T-helper 2 cell treated with Interferon-gamma antibody and Interleukin-4, amounts not matched to agents 100 ng/mL and 5 ng/mL, for 36 hours (primary cell): ENCODE results near the gene ATP8B4. TPM values are rescaled to one million over a fixed set of nuclear protein-coding genes. Genes with fewer than 3 reads are reported as not detected.

Experiments
- intact Hi-C: fragments of 100-400 bp; cut with micrococcal nuclease; formaldehyde crosslinking; loops from one replicate; pipeline ENCODE4 v1.15.1; 2023
- total RNA-seq: library from RNA; stranded (reverse); gene quantifications from 2 replicates; pipeline ENCODE4 v1.2.3, GENCODE V29; 2022

Gene ATP8B4
- total RNA-seq, 1 donor from 2014 or later = 22.5 TPM

DNA sequence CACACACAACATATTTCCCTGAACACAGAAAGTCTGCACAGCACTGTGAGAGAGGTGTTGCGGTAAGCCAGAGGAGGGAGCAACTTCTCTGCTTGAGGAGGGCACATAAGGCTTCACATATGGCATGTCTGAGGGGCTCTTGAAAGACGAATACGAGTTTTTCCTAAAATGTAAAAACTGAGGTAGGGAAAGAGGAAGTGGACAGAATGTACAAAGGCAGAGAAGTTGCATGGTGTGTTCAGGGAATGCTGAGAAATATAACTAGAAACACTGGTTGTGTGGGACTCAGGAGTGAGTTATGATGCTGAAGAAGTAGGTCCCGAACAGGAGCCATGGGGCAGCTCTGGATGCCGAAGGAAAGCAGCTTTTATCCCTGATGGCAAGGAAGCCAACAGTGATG lies 22.8 kb upstream of the ATP8B4 start:
- intact Hi-C loops = loop anchor here (10.0 kb wide), 2 partner anchors 987 to 1787 kb away; partner anchors contain the start of gene COPS2

DNA sequence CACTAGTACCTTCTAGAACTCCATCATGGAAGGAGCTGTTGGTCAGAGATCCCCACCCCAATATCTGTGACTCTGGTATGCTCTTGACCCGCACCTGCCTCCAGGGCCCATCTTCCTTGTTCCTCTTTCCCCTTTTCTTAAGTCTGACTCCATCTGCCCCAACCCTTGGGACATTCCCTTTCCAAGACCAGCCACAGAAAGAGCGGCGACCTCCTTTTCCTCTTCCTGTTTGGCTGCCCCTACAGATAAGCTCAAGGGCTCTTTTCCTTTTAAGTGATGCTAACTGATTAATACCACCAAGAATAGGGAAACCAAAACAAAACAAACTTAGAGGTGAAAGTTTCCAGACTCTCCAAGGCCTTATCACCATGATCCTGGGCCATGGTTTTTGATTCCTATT lies 21.9 kb upstream of the ATP8B4 start:
- intact Hi-C loops = loop anchor here (10.0 kb wide), 2 partner anchors 986 to 1786 kb away; partner anchors contain the start of gene COPS2

DNA sequence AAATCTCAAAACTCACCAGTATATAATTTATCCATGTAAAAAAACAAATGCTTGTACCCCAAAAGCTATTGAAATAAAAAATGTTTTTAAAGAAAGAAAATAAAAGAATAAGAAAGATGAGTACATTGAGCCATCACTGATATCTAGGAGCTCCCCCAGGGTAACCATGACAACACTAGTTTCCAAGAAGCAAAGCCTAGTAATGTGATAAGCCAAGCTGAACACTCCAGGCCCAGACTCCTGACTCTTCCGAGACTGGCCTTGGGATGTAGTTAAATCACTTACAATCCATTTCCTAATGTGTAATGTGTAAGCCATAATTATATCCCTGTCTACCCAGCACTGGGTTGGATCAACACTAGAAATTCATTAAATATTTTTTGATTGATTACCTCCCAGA lies 21.1 kb upstream of the ATP8B4 start:
- intact Hi-C loops = loop anchor here (10.0 kb wide), 2 partner anchors 985 to 1785 kb away; partner anchors contain the start of gene COPS2

DNA sequence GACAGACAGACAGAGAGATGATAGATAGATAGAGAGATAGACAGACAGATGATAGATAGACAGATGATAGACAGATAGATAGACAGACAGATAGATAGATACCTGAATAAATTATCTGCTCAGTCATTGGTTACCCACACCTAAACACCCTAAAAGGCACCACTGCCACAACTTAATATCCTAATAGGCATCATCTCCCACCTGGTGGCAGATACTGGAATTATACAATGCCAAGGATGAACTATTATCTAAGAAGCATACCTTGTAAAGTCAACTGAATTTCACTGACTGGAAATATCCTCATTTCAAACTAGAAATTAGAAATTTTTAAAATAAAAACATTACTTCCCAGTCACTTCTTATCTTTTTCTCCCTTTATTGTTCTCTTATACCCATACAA lies 19.4 kb upstream of the ATP8B4 start:
- intact Hi-C loops = loop anchor here (5.0 to 10.0 kb wide), 4 partner anchors 126 to 1961 kb away; partner anchors contain the start of genes DTWD1, FAM227B, HDC and MYEF2

DNA sequence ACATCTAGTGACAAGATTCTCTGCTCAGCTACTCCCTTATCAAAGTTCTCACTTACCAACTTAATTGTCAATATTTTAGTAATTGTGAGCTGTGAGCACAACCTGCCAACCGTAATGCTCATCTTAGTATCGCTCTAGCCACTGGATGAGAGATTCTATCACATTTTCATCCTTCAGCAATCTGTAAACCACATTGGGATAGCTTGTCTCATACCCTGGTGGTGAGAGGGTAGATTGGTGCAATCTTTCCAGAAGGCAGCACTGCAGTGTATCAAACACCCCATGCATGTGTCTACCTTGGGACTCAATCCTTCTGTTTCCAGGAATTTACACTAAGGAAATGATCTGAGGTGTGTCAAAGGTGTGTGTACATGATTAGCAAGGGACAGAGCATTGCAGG lies 18.9 kb upstream of the ATP8B4 start:
- intact Hi-C loops = loop anchor here (5.0 to 10.0 kb wide), 4 partner anchors 127 to 1961 kb away; partner anchors contain the start of genes DTWD1, FAM227B, HDC and MYEF2

DNA sequence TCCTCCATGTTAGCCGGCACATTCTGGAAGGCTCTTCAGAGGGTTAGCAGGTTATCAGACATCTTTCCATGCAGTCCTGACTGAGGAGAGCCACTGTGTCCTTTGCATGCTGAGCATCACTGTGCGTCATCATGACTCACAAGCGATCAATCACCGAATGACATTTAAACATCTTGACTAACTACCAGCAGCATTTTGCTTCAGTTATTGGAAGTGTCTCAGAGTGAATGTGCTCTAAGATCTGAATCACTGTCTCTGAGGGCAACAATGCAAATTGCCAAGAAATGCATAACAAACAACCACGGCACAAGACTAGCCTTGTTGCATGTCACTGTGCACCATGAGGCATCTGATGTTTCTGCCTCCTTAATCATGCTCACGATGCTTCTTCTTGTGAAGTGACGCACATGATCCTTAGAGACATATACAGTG lies 18.3 kb upstream of the ATP8B4 start:
- intact Hi-C loops = loop anchor here (5.0 to 10.0 kb wide), 4 partner anchors 127 to 1960 kb away; partner anchors contain the start of genes DTWD1, FAM227B, HDC and MYEF2

DNA sequence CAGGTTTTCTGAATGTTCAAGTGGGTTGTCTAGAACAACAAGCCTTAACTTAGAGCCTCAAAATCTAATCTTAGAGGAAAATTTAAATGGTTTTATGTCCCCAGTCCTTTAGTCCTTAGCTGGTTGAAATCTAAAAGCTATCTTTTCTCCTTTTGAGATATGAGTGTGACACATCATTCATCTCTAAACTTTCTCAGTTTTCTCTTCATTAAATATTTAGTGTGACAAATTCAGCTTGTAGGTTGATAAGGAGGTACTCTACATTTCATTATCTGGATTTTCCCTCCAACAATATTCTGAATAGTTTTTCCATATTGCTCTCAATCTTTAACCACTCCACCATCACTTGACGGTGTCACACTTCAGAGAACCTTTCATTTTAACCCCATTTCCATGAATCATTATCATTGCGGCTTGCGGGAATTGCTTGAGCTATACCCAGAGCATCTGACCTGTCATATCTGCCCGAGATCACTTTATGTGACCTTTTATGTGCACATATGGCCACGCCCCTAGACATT lies 16.1 kb upstream of the ATP8B4 start:
- intact Hi-C loops = loop anchor here (1.0 to 10.0 kb wide), 7 partner anchors 16 to 1958 kb away; partner anchors contain the start of genes ATP8B4, DTWD1, FAM227B and HDC

DNA sequence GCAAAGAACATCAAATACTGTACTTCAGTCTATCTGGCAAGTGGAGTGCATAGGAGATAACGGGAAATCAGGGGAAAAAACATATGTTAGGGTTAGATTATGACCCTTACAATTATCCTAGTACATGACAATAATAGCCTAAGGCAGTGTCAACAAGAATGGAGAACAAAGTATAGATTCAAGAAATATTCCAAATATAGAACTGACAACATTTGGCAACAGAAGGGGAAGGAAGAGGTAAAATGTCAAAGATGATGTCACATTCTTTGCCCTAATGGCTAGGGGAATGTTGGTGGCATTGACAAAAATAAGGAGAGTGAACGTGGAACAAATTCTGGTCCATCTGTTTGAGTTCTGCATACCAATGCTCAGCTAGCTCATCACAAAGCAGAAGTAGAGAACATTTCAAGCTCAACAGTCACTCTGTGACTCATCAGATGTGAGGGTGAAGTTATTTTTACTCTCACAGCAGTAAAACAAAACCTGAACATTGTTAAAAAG lies 15.5 kb upstream of the ATP8B4 start:
- intact Hi-C loops = loop anchor here (1.0 to 10.0 kb wide), 7 partner anchors 16 to 1957 kb away; partner anchors contain the start of genes ATP8B4, DTWD1, FAM227B and HDC

DNA sequence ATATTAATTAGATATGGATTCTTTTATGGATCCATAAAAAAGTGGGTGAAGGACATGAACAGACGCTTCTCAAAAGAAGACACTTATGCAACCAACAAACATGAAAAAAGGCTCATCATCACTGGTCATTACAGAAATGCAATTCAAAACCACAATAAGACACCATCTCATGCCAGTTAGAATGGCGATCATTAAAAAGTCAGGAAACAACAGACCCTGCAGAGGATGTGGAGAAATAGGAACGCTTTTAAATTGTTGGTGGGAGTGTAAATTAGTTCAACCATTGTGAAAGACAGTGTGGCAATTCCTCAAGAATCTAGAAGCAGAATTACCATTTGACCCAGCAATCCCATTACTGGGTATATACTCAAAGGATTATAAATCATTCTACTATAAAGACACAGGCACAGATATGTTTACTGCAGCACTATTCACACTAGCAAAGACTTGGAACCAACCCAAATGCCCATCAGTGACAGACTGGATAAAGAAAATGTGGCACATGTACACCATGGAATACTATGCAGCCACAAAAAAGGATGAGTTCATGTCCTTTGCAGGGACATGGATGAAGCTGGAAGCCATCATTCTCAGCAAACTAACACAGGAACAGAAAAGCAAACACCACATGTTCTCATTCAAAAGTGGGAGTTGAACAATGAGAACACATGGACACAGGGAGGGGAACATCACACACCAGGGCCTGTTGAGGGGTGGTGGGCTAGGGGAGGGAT lies 13.4 kb upstream of the ATP8B4 start:
- intact Hi-C loops = loop anchor here (10.0 kb wide), 2 partner anchors 132 to 508 kb away; partner anchors contain the start of genes DTWD1, FAM227B and HDC

DNA sequence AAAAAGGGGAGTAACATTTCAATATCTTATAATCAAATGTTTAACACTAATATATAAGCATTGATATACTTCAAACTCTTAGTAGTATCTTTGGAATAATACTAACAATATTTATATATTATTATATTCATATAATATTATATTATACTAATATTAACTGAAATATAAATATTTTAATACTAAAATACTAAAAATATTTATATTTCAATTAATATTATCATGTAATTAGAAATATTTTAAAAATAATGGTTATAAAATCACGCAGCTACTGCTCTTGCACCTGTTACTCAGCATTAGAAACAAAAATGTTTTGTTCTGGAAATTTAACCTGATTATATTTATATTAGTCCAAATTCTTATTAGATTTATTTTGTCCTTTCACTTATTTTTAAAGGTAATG lies 12.6 kb upstream of the ATP8B4 start:
- intact Hi-C loops = loop anchor here (10.0 kb wide), 2 partner anchors 133 to 507 kb away; partner anchors contain the start of genes DTWD1, FAM227B and HDC

DNA sequence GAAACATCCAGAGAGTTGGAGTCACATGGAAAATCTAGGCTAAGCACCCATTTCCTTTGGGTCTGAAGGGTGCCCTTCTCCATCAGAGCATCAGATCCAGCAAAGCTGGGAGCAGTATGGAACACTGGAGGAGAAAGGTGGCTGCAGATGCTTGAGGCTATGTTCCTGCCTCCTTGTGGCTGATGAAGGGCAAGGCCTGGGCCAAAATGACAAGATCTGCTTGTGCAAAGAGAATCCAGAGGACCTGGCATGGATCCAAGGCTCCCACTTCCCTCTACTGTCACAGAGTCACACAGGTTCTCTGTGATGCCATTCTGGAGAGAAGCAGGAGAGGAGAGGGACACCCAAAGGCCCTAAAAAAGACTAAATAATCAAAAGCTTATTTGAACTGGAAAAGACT lies 9.2 kb upstream of the ATP8B4 start:
- intact Hi-C loops = no loop called here

DNA sequence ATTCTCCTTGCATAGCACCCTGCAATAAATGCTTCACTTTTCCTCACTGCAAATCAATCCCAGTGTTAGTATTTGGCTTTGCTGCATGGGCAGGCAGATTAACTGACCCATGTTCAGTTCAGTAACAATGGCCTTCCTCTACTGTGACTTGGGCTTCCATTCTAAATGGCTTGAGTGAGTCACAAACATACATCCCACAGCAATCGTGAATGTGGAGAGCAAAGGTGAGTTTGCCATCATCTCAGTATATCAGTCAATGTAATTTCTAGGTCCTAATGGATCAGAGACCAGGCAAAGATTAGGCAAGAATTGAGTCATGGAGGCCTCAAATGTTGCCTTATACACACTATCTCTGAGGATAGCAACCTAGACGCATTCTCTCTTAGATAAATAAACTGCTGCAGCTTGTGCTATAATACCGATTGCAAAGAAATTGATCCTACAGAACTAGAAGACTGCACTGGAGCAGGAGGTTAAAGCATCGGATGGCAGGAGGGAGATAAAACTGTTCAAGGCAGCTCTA lies 8.3 kb upstream of the ATP8B4 start:
- intact Hi-C loops = no loop called here

DNA sequence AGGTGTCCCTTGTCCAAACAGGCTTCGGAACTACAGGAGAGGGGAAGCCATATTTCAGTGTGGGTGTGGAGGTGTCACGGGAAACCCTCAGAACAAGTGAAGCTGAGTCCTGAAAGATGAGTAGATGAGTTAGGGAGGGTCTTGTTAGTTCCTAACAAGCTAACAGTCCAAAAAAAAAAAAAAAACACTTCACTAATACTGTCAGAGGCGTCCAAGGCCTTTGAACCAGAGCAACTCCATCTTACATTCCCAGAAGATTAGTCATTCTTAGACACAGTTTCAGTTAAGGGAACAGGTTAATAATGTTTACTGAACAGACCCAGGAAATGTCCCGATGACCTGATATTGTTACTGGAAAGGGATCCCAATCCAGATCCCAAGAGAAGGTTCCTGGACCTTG lies 7.0 kb upstream of the ATP8B4 start:
- intact Hi-C loops = no loop called here

DNA sequence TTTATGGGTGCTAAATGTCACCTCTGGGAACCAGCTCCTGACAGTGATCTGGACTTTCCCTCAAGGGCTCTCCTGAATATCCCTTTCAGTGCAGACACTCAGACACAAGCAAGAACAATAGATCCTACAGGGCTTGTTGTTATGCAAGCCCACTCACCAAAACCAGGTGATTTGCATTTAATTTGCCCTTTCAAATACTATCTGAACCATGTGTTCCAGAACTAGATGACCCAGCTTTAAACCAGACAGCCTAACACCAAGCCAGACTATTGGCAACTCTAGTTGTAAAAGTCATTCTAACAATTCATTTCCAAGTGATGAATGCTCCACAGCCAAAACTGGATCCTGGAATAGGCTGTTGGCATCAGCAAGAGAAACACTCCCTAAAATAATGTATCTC lies 5.6 kb upstream of the ATP8B4 start:
- intact Hi-C loops = no loop called here

DNA sequence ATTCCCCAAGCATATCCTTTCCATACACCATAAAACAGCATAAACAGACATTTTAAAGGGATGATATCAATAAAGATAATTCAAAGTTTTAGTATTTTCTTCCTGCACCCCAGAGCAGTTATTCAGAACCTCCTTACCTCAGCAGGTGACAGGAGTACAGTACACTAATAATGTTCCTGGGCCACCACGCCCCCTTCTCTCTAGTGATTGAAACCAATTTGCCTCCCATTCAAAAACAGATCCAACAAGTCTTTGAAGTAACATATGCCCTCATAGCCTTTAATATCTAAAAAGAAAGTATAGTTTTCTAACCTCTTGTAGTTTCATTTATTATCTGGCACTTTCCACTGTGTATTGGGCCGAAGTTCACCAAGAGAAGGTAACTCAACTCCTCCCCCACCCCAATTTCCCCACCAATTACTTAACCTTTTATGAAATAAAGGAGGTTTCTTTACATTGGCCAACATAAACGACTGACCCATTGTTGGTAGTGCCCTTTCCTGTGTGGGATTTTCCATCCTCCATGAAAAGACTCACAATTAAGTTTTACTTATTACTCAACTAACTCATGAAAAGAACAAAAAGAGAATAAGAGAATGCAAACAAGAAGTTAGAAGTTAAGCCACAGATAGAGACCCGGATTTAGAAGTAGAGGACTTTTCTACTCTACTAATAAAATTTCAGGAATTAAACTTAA lies 5.0 kb upstream of the ATP8B4 start:
- intact Hi-C loops = no loop called here

DNA sequence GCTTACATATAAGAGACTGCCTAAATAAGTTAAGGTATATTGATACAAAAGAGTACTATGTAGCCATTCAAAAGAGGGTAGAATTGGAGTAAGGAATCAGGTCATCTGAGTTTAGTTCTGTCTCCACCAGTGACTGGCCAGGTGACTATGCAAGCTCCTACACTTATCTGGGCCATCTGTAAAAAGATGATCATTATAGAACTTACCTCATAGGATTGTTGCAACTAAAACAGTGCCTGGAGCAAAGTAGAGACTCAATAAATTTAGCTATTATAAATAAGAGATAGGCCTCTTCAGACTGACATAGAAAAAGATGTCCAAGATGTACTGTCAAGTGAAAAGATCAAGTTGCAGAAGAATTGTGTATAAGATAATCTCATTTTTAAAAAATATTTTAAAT lies 1.7 kb upstream of the ATP8B4 start:
- intact Hi-C loops = no loop called here

DNA sequence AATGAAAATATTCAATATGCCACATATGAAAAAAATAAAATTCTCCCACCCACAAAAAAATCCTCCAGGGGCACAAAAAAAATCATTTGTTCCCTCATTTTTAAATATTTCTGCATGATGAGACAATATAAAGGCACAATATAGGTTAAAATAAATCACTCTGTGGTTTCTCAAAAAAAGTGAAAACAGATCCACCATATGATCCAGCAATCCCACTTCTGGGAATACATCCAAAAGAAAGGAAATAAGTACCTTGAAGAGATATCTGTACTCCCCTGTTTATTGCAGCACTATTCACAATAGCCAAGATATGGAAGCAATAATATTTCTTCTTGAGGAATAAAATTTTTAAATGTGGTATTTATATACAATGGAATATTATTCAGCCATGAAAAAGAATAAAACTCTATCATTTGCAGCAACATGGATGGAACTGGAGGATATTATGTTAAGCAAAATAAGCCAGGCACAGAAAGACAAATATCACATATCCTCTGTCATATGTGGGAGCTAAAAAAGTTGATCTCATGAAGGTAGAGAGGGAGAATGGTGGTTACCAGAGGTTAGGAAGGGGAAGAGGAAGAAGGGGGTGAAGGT lies 1.5 kb downstream of the ATP8B4 start:
- intact Hi-C loops = loop anchor here (2.0 kb wide), 1 partner anchor 17 kb away; no protein-coding TSS in a partner anchor

DNA sequence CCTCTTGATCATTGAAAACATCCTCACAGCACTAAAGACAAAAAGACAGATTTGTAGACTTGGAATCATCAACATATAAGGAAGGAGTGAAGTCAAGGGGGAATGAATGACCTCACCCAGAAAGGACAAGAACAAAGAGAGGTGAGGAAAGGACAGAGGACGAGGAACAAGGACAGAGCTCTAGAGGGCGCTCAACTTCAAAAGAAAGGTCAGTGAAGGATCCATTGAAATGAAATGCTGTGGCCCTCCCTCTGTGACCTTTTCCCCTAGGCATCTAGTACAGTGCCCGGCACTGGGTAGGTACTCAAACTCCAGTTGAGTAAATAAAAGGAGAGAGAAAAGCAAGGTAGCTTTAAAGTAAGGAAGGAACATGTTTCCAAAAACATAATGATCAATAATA lies 2.6 kb downstream of the ATP8B4 start:
- intact Hi-C loops = no loop called here

DNA sequence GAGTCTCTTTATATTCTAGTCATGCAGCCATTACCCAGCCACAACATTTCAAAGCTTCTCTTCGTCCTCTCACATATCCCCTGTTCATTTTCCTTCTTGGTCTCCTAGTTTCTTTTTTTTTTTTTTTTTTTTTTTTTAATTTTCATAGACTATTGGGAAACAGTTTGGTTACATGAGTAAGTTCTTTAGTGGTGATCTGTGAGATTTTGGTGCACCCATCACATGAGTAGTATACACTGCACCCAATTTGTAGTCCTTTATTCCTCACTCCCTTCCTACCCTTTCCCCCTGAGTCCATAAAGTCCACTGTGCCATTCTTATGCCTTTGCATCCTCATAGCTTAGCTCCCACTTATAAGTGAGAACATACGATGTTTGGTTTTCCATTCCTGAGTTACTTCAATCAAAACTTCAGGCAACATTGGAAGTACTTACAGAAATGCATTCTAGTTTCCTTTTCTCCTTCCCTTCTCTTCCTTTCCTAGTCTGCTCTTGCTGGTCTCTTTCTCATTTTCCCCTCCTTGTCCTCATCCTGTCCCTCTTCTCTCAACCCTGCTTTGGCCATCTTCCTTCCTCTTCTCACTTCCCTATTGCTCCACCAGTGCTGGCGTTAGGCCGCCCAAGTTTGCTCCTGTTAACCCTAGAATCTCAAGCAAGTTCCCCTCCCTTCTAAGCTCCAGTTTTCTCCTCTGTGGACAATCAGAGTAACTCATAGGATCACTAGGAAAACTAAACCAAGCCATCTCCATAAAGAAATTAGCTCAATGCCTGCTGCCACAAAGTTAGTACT lies 4.8 kb downstream of the ATP8B4 start:
- intact Hi-C loops = no loop called here

DNA sequence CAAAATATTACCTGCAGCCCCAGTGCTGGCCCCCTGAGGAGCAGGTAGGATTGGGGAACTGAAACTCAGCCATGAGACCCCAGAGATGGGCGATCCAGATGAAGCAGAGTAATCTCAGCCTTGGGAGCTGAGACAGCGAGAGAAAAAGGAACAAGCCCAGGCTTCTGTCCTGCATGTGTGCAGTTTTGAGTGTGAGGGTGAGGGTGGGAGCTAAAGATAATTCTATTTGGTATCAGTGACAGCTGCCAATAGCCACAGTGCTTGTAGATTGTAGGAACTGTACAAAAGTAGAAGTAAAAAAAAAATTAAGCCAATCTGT lies 5.9 kb downstream of the ATP8B4 start:
- intact Hi-C loops = no loop called here
